IgD-negative memory B cell (primary cell): ENCODE results near the gene JADE2. TPM values are rescaled to one million over a fixed set of nuclear protein-coding genes. Genes with fewer than 3 reads are reported as not detected.
A peak's percentile ranks its signal among the peaks of the same experiment; 100 is the strongest.

Source experiments
- H3K27ac Mint-ChIP-seq, 3 donors: one replicate each; pipeline ENCODE4 v1.8.0; 2020 to 2022; ENCODE audit warnings: mild to moderate bottlenecking in 3 of 3, mixed read lengths in 3 of 3, moderate library complexity in 1 of 3
- H3K27me3 Mint-ChIP-seq: one replicate; pipeline ENCODE4 v1.8.0; 2021; ENCODE audit warnings: mixed read lengths
- H3K36me3 Mint-ChIP-seq: one replicate; pipeline ENCODE4 v1.8.0; 2020; ENCODE audit warnings: mild to moderate bottlenecking, mixed read lengths
- H3K4me1 Mint-ChIP-seq, 3 donors: one replicate each; pipeline ENCODE4 v1.8.0; 2020 to 2022; ENCODE audit warnings: mixed read lengths in 3 of 3, mild to moderate bottlenecking in 1 of 3
- H3K4me3 Mint-ChIP-seq, 4 donors: one replicate each; pipeline ENCODE4 v1.8.0; 2020 to 2022; ENCODE audit warnings: mild to moderate bottlenecking in 4 of 4, mixed read lengths in 4 of 4, moderate library complexity in 3 of 4
- H3K9me3 Mint-ChIP-seq, 3 donors: one replicate each; pipeline ENCODE4 v1.8.0; 2020 to 2021; ENCODE audit warnings: mixed read lengths in 3 of 3, mild to moderate bottlenecking in 1 of 3
- polyA plus RNA-seq: library from polyadenylated mRNA; unstranded; fragments of 300-500 nt; fragmentation: Illumina TruSeq; gene quantifications from one replicate; pipeline ENCODE4 v1.2.3, GENCODE V29; 2021

Gene JADE2
- polyA plus RNA-seq, 1 donor from 2014 or later, result 46.7 TPM

- H3K27me3 Mint-ChIP-seq, result no peaks in the 10 kb centered on the region
Measured at GRCh38 chr5:134611515-134611914, 86.0 kb downstream of the JADE2 start.

GRCh38 chr5:134614450-134615085, 89.1 kb downstream of the JADE2 start:
- no peaks in the 10 kb centered on the region for H3K9me3 Mint-ChIP-seq
- H3K36me3 Mint-ChIP-seq, result peaks cover 7% of the 10 kb centered on the region
- no peak overlapping the region for H3K4me3 Mint-ChIP-seq
- no peaks in the 10 kb centered on the region for H3K27me3 Mint-ChIP-seq
- H3K27ac Mint-ChIP-seq, result peak overlapping the region in 2 of 3 donors; percentile 14 to 53
- H3K4me1 Mint-ChIP-seq, result no peaks in the 10 kb centered on the region

More at GRCh38 chr5:134611515-134611914, 86.0 kb downstream of the JADE2 start:
- no peaks in the 10 kb centered on the region for H3K9me3 Mint-ChIP-seq
- no peak overlapping the region for H3K27ac Mint-ChIP-seq
- no peaks in the 10 kb centered on the region for H3K4me1 Mint-ChIP-seq
- peaks cover 6% of the 10 kb centered on the region for H3K36me3 Mint-ChIP-seq
- no peak overlapping the region for H3K4me3 Mint-ChIP-seq

- Mint-ChIP-seq H3K4me3 (no peak overlapping the region), H3K27ac (no peak overlapping the region), H3K27me3 (no peaks in the 10 kb centered on the region), H3K36me3 (peaks cover 3% of the 10 kb centered on the region), H3K4me1 (peaks cover 3 to 8% (median 5%) of the 10 kb centered on the region in 3 donors), H3K9me3 (no peaks in the 10 kb centered on the region)
Measured at GRCh38 chr5:134620634-134621033, 95.2 kb downstream of the JADE2 start.

GRCh38 chr5:134625559-134625958, 100.1 kb downstream of the JADE2 start:
- Mint-ChIP-seq H3K9me3 (no peaks in the 10 kb centered on the region), H3K4me1 (peaks cover 9 to 13% (median 11%) of the 10 kb centered on the region in 3 donors), H3K27ac (no peak overlapping the region), H3K27me3 (no peaks in the 10 kb centered on the region), H3K36me3 (peaks cover 4% of the 10 kb centered on the region), H3K4me3 (no peak overlapping the region)

DNA sequence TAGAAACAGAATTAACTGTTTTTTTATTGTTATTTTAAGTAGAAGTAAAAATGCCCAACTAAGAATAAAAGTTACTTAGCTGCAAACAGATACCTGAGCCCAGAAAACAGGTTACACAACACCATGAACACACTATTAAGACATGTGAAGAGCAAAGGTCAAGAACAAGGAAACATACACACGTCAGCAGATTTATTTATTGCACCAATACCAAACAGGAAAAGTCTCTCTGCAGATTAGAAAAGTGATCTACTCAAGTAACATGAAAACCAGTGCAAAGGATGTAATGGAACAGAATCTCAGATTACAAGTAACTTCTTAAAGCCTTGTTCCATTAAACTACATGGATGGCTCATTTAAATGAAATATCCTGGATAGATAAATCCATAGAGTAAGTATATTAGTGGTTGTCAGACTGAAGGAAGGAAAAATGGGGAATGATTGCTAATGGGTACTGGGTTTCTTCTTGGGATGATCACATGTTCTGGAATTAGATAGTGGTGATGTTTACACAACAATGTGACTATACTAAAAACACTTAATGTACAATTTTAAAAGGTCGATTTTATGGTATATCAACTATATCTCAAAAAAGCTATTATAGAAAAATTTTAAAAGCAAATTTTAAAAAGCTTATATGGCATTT, 101.0 kb downstream of the JADE2 start:
- Mint-ChIP-seq H3K9me3 (no peaks in the 10 kb centered on the region), H3K4me1 (peaks cover 13 to 16% (median 15%) of the 10 kb centered on the region in 3 donors), H3K36me3 (peaks cover 4% of the 10 kb centered on the region), H3K27me3 (no peaks in the 10 kb centered on the region), H3K27ac (peak overlapping the region in 1 of 3 donors; percentile 67), H3K4me3 (peak overlapping the region in 1 of 4 donors; percentile 22)

Other genes starting within 250 kb of the JADE2 start
- 0.81 TPM for gene CDKL3, start 158.5 kb upstream of the JADE2 start, polyA plus RNA-seq
- gene UBE2B, start 154.1 kb upstream of the JADE2 start, polyA plus RNA-seq, result 65.2 TPM
- 32.8 TPM for gene CDKN2AIPNL, start 113.8 kb upstream of the JADE2 start, polyA plus RNA-seq
- gene SAR1B, start 107.2 kb downstream of the JADE2 start, polyA plus RNA-seq, result 29.0 TPM
- 9.1 TPM for gene SEC24A, start 123.1 kb downstream of the JADE2 start, polyA plus RNA-seq
- gene CAMLG, start 212.9 kb downstream of the JADE2 start, polyA plus RNA-seq, result 37.0 TPM
- 24.2 TPM for gene DDX46, start 233.1 kb downstream of the JADE2 start, polyA plus RNA-seq